Glutamatergic neuron (in vitro differentiated cells): ENCODE data around the gene PRSS35. TPM values are rescaled to one million over a fixed set of nuclear protein-coding genes. Genes with fewer than 3 reads are reported as not detected.

ENCODE experiments used
- DNase-seq: peaks from one replicate; pipeline ENCODE4 v3.0.0; 2022
- H3K27ac Mint-ChIP-seq: one replicate; pipeline ENCODE4 v1.8.0; 2020; ENCODE audit warnings: mild to moderate bottlenecking, mixed read lengths, inconsistent platforms; ENCODE audit not compliant: unreplicated experiment
- H3K27me3 Mint-ChIP-seq: one replicate; pipeline ENCODE4 v1.8.0; 2020; ENCODE audit warnings: mild to moderate bottlenecking, moderate library complexity, mixed read lengths, inconsistent platforms; ENCODE audit not compliant: unreplicated experiment
- H3K36me3 Mint-ChIP-seq: one replicate; pipeline ENCODE4 v1.8.0; 2020; ENCODE audit warnings: mild to moderate bottlenecking, mixed read lengths, inconsistent platforms; ENCODE audit not compliant: unreplicated experiment
- H3K4me1 Mint-ChIP-seq: one replicate; pipeline ENCODE4 v1.8.0; 2020; ENCODE audit warnings: mild to moderate bottlenecking, low read depth, mixed read lengths, inconsistent platforms; ENCODE audit not compliant: unreplicated experiment
- H3K4me3 Mint-ChIP-seq: one replicate; pipeline ENCODE4 v1.8.0; 2020; ENCODE audit warnings: mild to moderate bottlenecking, mixed read lengths, inconsistent platforms; ENCODE audit not compliant: unreplicated experiment
- H3K9me3 Mint-ChIP-seq: one replicate; pipeline ENCODE4 v1.8.0; 2020; ENCODE audit warnings: mild to moderate bottlenecking, moderate library complexity, mixed read lengths, inconsistent platforms; ENCODE audit not compliant: unreplicated experiment
- total RNA-seq: library from RNA; stranded (reverse); fragmentation: NEBNext Ultra II Directional; extraction: Animal tissue kit (Norgen Biotek cat#: 25700); gene quantifications from one replicate; pipeline ENCODE4 v1.2.1, GENCODE V29; 2021; ENCODE audit not compliant: unreplicated experiment
- TF ChIP-seq, protein P1 (sequence below): fragments of 200-600 bp; sonication (generic); IDR thresholded peaks from one replicate; pipeline ENCODE4 v1.5.0; 2021; ENCODE audit not compliant: partially characterized antibody, unreplicated experiment

PRSS35 gene
- total RNA-seq, 1 donor from 2014 or later, result 26.6 TPM

DNA sequence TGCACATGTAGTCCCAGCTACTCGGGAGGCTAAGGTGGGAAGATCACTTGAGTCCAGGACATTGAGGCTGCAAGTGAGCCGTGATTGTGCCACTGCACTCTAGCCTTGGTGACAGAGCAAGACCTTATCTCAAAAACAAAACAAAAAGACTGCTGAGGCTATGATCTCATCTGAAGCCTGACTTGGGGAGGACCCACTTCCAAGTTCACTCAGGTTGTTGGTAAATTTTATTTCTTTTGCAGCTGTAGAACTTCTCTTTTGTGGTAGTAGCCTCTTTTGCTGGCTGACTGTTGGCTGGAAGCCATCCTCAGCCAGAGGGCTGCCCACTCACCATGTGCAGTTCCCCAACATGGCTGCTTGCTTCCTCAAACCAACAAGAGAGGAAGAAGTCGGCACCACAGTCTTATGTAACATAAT is 44.7 kb upstream of the PRSS35 start:
- H3K9me3 Mint-ChIP-seq, result no peaks in the 10 kb centered on the region
- DNase-seq, result no peak
- no peaks in the 10 kb centered on the region for H3K4me1 Mint-ChIP-seq
- no peak overlapping the region for H3K4me3 Mint-ChIP-seq
- no peak overlapping the region for H3K27ac Mint-ChIP-seq
- TF ChIP-seq, protein P1, sequence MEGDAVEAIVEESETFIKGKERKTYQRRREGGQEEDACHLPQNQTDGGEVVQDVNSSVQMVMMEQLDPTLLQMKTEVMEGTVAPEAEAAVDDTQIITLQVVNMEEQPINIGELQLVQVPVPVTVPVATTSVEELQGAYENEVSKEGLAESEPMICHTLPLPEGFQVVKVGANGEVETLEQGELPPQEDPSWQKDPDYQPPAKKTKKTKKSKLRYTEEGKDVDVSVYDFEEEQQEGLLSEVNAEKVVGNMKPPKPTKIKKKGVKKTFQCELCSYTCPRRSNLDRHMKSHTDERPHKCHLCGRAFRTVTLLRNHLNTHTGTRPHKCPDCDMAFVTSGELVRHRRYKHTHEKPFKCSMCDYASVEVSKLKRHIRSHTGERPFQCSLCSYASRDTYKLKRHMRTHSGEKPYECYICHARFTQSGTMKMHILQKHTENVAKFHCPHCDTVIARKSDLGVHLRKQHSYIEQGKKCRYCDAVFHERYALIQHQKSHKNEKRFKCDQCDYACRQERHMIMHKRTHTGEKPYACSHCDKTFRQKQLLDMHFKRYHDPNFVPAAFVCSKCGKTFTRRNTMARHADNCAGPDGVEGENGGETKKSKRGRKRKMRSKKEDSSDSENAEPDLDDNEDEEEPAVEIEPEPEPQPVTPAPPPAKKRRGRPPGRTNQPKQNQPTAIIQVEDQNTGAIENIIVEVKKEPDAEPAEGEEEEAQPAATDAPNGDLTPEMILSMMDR, result no peak
- no peaks in the 10 kb centered on the region for H3K36me3 Mint-ChIP-seq
- peaks cover 6% of the 10 kb centered on the region for H3K27me3 Mint-ChIP-seq

DNA sequence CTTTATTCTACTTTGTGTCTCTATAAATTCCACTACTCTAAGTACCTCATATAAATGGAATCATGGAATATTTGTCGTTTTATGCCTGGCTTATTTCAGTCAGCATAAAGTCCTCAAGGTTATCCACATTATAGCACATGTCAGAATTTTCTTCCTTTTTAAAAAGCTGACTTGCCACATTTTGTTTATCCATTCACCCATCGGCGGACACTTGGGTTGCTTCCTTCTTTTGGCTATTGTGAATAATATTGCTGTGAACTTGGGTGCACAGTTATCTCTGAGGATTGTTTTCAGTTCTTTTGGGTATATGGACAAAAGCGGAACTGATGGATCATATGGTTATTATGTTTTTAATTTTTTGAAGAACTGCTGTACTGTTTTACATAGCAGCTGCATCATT is 42.3 kb upstream of the PRSS35 start:
- Mint-ChIP-seq H3K4me3 (no peak overlapping the region), H3K4me1 (no peaks in the 10 kb centered on the region), H3K36me3 (no peaks in the 10 kb centered on the region), H3K9me3 (no peaks in the 10 kb centered on the region), H3K27me3 (peaks cover 4% of the 10 kb centered on the region), H3K27ac (no peak overlapping the region)
- TF ChIP-seq, protein P1, result no peak
- no peak for DNase-seq

GRCh38 chr6:83470587-83470986 is 41.7 kb upstream of the PRSS35 start:
- H3K4me1 Mint-ChIP-seq, result no peaks in the 10 kb centered on the region
- peaks cover 4% of the 10 kb centered on the region for H3K27me3 Mint-ChIP-seq
- no peaks in the 10 kb centered on the region for H3K36me3 Mint-ChIP-seq
- H3K4me3 Mint-ChIP-seq, result no peak overlapping the region
- H3K27ac Mint-ChIP-seq, result no peak overlapping the region
- TF ChIP-seq, protein P1, result no peak
- no peaks in the 10 kb centered on the region for H3K9me3 Mint-ChIP-seq
- no peak for DNase-seq

DNA sequence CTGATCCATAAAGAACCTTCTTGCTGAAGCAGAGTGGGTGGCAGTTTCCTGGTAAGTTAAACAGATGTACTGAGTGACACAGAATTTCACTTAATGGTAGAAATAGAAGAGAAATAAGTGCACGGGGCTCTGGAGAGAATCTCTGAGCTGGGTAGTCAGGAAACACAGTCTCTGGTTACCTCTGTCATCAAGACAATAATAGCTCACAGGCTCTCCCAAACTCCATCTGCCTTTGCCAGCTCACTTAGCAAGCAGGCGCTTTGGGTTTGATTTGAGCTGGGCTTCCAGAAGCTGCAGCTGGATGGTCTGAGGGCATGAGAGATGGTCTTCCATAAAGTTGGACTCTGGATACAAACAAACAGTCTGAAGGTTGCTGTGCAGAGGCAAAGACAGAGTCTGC is 39.6 kb upstream of the PRSS35 start:
- Mint-ChIP-seq H3K27ac (no peak overlapping the region), H3K4me3 (no peak overlapping the region), H3K27me3 (peaks cover 2% of the 10 kb centered on the region), H3K9me3 (no peaks in the 10 kb centered on the region), H3K4me1 (no peaks in the 10 kb centered on the region), H3K36me3 (no peaks in the 10 kb centered on the region)
- TF ChIP-seq, protein P1, result no peak
- DNase-seq, result no peak

GRCh38 chr6:83474309-83474708 is 38.0 kb upstream of the PRSS35 start:
- H3K4me1 Mint-ChIP-seq, result no peaks in the 10 kb centered on the region
- H3K9me3 Mint-ChIP-seq, result no peaks in the 10 kb centered on the region
- TF ChIP-seq, protein P1, result no peak
- no peaks in the 10 kb centered on the region for H3K36me3 Mint-ChIP-seq
- DNase-seq, result no peak
- H3K27ac Mint-ChIP-seq, result no peak overlapping the region
- peaks cover 2% of the 10 kb centered on the region for H3K27me3 Mint-ChIP-seq
- H3K4me3 Mint-ChIP-seq, result no peak overlapping the region
